HepG2 (cell line): ENCODE results near the gene SLC2A13. TPM values are rescaled to one million over a fixed set of nuclear protein-coding genes. Genes with fewer than 3 reads are reported as not detected.

Experiments
- KLF6 ChIP-seq: IDR thresholded peaks from 2 replicates; pipeline ENCODE4 v1.8.0; 2016; ENCODE audit warnings: missing biosample characterization, missing genetic modification reagents
- NCOA1 ChIP-seq: sonication (generic); formaldehyde crosslinking; IDR thresholded peaks from 2 replicates; pipeline ENCODE4 v1.9.0; 2021; ENCODE audit warnings: missing genetic modification reagents
- NFIC ChIP-seq: IDR thresholded peaks from 2 replicates; pipeline ENCODE4 v1.6.1; 2012; ENCODE audit warnings: mild to moderate bottlenecking, low read length, inconsistent platforms
- NRL ChIP-seq: sonication (generic); formaldehyde crosslinking; IDR thresholded peaks from 2 replicates; pipeline ENCODE4 v1.5.0; 2020; ENCODE audit warnings: missing genetic modification reagents, mild to moderate bottlenecking, moderate library complexity, borderline replicate concordance
- POLR2G ChIP-seq: fragments of 200-400 bp; formaldehyde crosslinking; IDR thresholded peaks from 2 replicates; pipeline ENCODE4 v1.6.1; 2018; ENCODE audit warnings: mild to moderate bottlenecking, low read depth, low read length, moderate library complexity
- SMARCE1 ChIP-seq: fragments of 450-650 bp; IDR thresholded peaks from 2 replicates; pipeline ENCODE4 v1.6.1; 2017; ENCODE audit warnings: borderline replicate concordance
- ZFP36L1 ChIP-seq: sonication (generic); formaldehyde crosslinking; IDR thresholded peaks from 2 replicates; pipeline ENCODE4 v1.8.0; 2022; ENCODE audit warnings: mild to moderate bottlenecking, missing genetic modification reagents, moderate library complexity
- ZNF329 ChIP-seq: sonication (generic); formaldehyde crosslinking; IDR thresholded peaks from 2 replicates; pipeline ENCODE4 v1.9.0; 2021; ENCODE audit warnings: low read depth, mild to moderate bottlenecking, missing genetic modification reagents
- ZNF460 ChIP-seq: sonication (generic); formaldehyde crosslinking; IDR thresholded peaks from 2 replicates; pipeline ENCODE4 v1.5.1; 2020; ENCODE audit warnings: missing genetic modification reagents, mild to moderate bottlenecking, borderline replicate concordance
- ZNF484 ChIP-seq: sonication (generic); formaldehyde crosslinking; IDR thresholded peaks from 2 replicates; pipeline ENCODE4 v1.5.1; 2020; ENCODE audit warnings: mild to moderate bottlenecking, low read depth, missing genetic modification reagents, borderline replicate concordance
- polyA plus RNA-seq, 8 experiments: library from polyadenylated mRNA; depleted of rRNA in 3 of 8; stranded (reverse) in 7 of 8; unstranded in 1 of 8; fragments of >200 nt; fragmentation: Illumina TruSeq in 4 of 8; extraction: Trizol in 4 of 8; gene quantifications; 2 replicates each; pipeline versions ENCODE4 v1.2.1 to v1.2.3, GENCODE V29; 2011 to 2016; ENCODE audit warnings: low read depth in 4 of 8, missing spikeins in 1 of 8, mixed read lengths in 1 of 8; ENCODE audit not compliant: insufficient read depth in 1 of 8
- total RNA-seq, 5 experiments: library from RNA; depleted of rRNA; stranded (reverse); fragments of >200 nt; fragmentation: Illumina TruSeq; extraction: Trizol; gene quantifications; 2 replicates each; pipeline ENCODE4 v1.2.3, GENCODE V29; 2016; ENCODE audit warnings: low read depth in 1 of 5
- TF ChIP-seq, protein P1 (sequence below): sonication (generic); formaldehyde crosslinking; IDR thresholded peaks from 2 replicates; pipeline ENCODE4 v1.8.1; 2022; ENCODE audit warnings: low read depth, mild to moderate bottlenecking, missing genetic modification reagents
- TF ChIP-seq, protein P2 (sequence below): sonication (generic); formaldehyde crosslinking; IDR thresholded peaks from 2 replicates; pipeline ENCODE4 v1.9.0; 2021; ENCODE audit warnings: missing genetic modification reagents, mild to moderate bottlenecking, borderline replicate concordance
- TF ChIP-seq, protein P3 (sequence below): sonication (generic); formaldehyde crosslinking; IDR thresholded peaks from 2 replicates; pipeline ENCODE4 v1.9.0; 2021; ENCODE audit warnings: missing genetic modification reagents, borderline replicate concordance
- TF ChIP-seq, protein P4 (sequence below): fragments of 450-650 bp; IDR thresholded peaks from 2 replicates; pipeline ENCODE4 v1.6.1; 2017
- TF ChIP-seq, protein P5 (sequence below): sonication (generic); formaldehyde crosslinking; IDR thresholded peaks from 2 replicates; pipeline ENCODE4 v1.8.0; 2023; ENCODE audit warnings: mild to moderate bottlenecking, missing genetic modification reagents
- TF ChIP-seq, protein P6 (sequence below): sonication (generic); formaldehyde crosslinking; IDR thresholded peaks from 2 replicates; pipeline ENCODE4 v1.4.0; 2020; ENCODE audit warnings: missing genetic modification reagents, low read depth, mild to moderate bottlenecking, borderline replicate concordance
- TF ChIP-seq, protein P7 (sequence below): sonication (generic); formaldehyde crosslinking; IDR thresholded peaks from 2 replicates; pipeline ENCODE4 v1.8.1; 2023; ENCODE audit warnings: missing genetic modification reagents, inconsistent platforms, borderline replicate concordance

The SLC2A13 gene
- total and polyA plus RNA-seq, 2 of the 13 experiments (the other 11 are each of a cell fraction or from before 2014, with no cell fraction given): 5.5 to 6.0 TPM

DNA sequence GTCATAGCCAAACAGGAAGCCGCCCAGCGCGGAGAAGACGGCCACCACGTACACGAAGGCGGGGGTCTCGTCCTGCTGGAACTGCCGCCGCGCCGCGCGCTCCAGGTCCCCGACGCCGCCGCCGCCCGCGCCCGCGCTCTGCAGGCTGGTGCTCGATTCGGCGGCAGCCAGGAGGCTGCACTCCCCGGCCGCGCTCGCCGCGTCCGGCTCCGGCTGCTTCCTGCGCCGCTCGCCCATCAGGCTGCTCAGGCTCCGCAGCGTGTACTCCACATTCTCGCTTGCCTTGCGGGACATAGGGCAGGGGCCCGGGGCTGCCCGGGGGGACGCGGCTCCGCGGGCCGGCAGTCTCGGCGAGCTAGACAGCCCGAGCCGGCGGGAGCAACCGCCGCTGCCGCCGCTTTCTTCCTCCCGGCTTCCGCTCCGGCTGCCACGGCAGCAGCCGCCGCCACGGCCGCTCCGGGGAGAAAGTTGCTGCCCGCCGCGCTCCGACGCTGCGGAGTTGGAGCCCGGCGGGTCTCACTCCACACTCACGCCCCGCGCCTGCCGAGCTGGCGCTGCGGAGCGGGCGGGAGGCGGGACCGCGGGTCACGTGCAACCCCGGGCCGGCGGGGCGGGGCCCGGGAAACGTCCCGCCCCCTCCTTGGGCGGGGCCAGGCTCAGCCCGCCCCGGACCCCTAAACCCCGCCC lies at the start of gene SLC2A13 (continued):
- TF ChIP-seq, protein P1, sequence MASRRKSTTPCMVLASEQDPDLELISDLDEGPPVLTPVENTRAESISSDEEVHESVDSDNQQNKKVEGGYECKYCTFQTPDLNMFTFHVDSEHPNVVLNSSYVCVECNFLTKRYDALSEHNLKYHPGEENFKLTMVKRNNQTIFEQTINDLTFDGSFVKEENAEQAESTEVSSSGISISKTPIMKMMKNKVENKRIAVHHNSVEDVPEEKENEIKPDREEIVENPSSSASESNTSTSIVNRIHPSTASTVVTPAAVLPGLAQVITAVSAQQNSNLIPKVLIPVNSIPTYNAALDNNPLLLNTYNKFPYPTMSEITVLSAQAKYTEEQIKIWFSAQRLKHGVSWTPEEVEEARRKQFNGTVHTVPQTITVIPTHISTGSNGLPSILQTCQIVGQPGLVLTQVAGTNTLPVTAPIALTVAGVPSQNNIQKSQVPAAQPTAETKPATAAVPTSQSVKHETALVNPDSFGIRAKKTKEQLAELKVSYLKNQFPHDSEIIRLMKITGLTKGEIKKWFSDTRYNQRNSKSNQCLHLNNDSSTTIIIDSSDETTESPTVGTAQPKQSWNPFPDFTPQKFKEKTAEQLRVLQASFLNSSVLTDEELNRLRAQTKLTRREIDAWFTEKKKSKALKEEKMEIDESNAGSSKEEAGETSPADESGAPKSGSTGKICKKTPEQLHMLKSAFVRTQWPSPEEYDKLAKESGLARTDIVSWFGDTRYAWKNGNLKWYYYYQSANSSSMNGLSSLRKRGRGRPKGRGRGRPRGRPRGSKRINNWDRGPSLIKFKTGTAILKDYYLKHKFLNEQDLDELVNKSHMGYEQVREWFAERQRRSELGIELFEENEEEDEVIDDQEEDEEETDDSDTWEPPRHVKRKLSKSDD: no peak
- TF ChIP-seq ZNF484 (CRISPR knock-in tag): no peak
- no peak for TF ChIP-seq NFIC
- no peak for TF ChIP-seq SMARCE1
- TF ChIP-seq, protein P2, sequence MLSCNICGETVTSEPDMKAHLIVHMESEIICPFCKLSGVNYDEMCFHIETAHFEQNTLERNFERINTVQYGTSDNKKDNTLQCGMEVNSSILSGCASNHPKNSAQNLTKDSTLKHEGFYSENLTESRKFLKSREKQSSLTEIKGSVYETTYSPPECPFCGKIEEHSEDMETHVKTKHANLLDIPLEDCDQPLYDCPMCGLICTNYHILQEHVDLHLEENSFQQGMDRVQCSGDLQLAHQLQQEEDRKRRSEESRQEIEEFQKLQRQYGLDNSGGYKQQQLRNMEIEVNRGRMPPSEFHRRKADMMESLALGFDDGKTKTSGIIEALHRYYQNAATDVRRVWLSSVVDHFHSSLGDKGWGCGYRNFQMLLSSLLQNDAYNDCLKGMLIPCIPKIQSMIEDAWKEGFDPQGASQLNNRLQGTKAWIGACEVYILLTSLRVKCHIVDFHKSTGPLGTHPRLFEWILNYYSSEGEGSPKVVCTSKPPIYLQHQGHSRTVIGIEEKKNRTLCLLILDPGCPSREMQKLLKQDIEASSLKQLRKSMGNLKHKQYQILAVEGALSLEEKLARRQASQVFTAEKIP (CRISPR knock-in tag): no peak
- no peak for TF ChIP-seq NRL (CRISPR knock-in tag)
- TF ChIP-seq, protein P3, sequence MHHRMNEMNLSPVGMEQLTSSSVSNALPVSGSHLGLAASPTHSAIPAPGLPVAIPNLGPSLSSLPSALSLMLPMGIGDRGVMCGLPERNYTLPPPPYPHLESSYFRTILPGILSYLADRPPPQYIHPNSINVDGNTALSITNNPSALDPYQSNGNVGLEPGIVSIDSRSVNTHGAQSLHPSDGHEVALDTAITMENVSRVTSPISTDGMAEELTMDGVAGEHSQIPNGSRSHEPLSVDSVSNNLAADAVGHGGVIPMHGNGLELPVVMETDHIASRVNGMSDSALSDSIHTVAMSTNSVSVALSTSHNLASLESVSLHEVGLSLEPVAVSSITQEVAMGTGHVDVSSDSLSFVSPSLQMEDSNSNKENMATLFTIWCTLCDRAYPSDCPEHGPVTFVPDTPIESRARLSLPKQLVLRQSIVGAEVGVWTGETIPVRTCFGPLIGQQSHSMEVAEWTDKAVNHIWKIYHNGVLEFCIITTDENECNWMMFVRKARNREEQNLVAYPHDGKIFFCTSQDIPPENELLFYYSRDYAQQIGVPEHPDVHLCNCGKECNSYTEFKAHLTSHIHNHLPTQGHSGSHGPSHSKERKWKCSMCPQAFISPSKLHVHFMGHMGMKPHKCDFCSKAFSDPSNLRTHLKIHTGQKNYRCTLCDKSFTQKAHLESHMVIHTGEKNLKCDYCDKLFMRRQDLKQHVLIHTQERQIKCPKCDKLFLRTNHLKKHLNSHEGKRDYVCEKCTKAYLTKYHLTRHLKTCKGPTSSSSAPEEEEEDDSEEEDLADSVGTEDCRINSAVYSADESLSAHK (CRISPR knock-in tag): no peak
- TF ChIP-seq ZNF329: no peak
- TF ChIP-seq, protein P4, sequence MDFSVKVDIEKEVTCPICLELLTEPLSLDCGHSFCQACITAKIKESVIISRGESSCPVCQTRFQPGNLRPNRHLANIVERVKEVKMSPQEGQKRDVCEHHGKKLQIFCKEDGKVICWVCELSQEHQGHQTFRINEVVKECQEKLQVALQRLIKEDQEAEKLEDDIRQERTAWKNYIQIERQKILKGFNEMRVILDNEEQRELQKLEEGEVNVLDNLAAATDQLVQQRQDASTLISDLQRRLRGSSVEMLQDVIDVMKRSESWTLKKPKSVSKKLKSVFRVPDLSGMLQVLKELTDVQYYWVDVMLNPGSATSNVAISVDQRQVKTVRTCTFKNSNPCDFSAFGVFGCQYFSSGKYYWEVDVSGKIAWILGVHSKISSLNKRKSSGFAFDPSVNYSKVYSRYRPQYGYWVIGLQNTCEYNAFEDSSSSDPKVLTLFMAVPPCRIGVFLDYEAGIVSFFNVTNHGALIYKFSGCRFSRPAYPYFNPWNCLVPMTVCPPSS: no peak
- TF ChIP-seq POLR2G: peak; percentile 65
- TF ChIP-seq, protein P5, sequence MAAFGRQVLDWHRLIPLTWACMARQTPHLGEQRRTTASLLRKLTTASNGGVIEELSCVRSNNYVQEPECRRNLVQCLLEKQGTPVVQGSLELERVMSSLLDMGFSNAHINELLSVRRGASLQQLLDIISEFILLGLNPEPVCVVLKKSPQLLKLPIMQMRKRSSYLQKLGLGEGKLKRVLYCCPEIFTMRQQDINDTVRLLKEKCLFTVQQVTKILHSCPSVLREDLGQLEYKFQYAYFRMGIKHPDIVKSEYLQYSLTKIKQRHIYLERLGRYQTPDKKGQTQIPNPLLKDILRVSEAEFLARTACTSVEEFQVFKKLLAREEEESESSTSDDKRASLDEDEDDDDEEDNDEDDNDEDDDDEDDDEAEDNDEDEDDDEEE: 0 out of 2 replicates have a peak, but pooled peaks have one; percentile 21
- no peak for TF ChIP-seq KLF6
- no peak for TF ChIP-seq NCOA1
- TF ChIP-seq, protein P6, sequence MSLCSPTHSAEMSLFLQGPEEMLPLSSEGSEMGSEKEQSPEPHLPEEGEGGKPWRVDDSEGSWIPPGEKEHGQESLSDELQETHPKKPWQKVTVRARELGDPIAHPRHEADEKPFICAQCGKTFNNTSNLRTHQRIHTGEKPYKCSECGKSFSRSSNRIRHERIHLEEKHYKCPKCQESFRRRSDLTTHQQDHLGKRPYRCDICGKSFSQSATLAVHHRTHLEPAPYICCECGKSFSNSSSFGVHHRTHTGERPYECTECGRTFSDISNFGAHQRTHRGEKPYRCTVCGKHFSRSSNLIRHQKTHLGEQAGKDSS (CRISPR knock-in tag): peak; percentile 64; the same call in 1 of the 2 replicates
- TF ChIP-seq, protein P7, sequence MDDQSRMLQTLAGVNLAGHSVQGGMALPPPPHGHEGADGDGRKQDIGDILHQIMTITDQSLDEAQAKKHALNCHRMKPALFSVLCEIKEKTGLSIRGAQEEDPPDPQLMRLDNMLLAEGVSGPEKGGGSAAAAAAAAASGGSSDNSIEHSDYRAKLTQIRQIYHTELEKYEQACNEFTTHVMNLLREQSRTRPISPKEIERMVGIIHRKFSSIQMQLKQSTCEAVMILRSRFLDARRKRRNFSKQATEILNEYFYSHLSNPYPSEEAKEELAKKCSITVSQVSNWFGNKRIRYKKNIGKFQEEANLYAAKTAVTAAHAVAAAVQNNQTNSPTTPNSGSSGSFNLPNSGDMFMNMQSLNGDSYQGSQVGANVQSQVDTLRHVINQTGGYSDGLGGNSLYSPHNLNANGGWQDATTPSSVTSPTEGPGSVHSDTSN (CRISPR knock-in tag): peak; percentile 55; the same call in 1 of the 2 replicates
- no peak for TF ChIP-seq ZFP36L1 (CRISPR knock-in tag)
- TF ChIP-seq ZNF460: no peak
